Measurements from ENCODE around the gene LCN12.

Gene LCN12

DNA sequence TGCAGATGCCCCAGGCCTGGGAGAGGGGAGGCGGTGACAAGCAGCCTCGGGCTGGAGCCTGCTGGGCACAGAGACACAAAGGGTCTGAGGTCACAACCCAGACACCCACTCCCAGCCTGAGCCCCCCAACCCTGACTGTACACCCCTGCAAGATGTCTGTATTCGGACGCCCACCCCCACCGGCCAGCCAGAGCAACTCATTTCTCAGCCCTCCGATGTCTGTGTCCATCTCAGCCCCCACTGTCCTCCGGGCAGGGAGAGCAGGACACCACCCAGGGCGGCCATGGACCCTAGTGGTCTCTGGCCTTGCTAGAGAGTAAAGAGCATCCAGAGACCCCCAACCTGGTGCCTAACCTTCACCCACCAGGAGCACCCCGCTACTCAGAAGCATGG lies 3.9 kb downstream of the LCN12 start:
- ChIA-PET CTCF (interaction anchor here (1.6 to 3.4 kb wide), 2 partner anchors 11 kb away, joined by 3 to 16 read pairs; partner anchors contain the start of genes C8G and FBXW5), POLR2A (no interaction called here)
- H3K4me3 ChIP-seq (ENCODE audit: low read depth, low read length) = no peak overlapping the region
- TF ChIP-seq CTCF (IDR thresholded peaks at IDR 0.05; ENCODE audit: insufficient read depth, low read length, missing control alignments) = no peak
- no peak for DNase-seq (ENCODE audit: low read depth, low spot score)

GRCh38 chr9:136956604-136957003 lies 4.5 kb downstream of the LCN12 start:
- ChIA-PET POLR2A (no interaction called here), CTCF (interaction anchor here (1.6 kb wide), 1 partner anchor 10 kb away, joined by 3 read pairs; no protein-coding TSS in a partner anchor)
- no peak for DNase-seq (ENCODE audit: low read depth, low spot score)
- no peak overlapping the region for H3K4me3 ChIP-seq (ENCODE audit: low read depth, low read length)
- no peak for TF ChIP-seq CTCF (IDR thresholded peaks at IDR 0.05; ENCODE audit: insufficient read depth, low read length, missing control alignments)

DNA sequence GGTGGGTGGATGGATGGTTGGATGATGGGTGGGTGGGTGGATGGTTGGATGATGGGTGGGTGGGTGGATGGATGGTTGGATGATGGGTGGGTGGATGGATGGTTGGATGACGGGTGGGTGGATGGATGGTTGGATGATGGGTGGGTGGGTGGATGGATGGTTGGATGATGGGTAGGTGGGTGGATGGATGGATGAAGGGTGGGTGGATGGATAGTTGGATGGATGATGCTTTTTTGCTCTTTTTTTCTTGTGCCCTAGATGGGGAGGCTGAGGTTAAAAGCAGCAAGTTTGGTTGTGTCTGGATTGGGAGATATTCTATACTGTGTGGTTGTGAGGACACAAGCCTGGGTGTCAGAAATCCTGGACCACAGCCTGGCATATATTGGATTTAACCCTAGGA lies 5.4 kb downstream of the LCN12 start:
- TF ChIP-seq CTCF (IDR thresholded peaks at IDR 0.05; ENCODE audit: insufficient read depth, low read length, missing control alignments) = no peak
- ChIA-PET POLR2A (no interaction called here), CTCF (no interaction called here)
- no peak overlapping the region for H3K4me3 ChIP-seq (ENCODE audit: low read depth, low read length)
- no peak for DNase-seq (ENCODE audit: low read depth, low spot score)

DNA sequence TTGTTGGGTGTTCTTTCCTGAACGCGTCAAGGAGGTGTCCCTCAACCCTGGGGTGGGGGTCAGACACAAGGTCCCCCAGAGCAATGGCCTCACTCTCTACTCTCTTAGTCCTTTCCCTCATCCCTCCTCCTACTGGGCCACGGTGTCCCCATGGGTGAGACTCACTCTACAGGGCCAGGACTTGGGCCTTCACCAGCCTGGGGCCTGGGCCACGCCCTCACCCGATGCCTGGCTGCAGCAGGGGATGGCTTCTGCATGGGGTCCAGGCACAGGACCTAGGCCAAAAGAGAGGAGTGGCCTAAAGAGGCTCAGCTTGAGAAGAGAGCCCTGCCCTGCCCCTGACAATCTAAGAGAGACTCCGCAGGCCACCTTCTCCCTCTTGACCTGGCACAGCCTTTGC lies 5.8 kb downstream of the LCN12 start:
- H3K4me3 ChIP-seq (ENCODE audit: low read depth, low read length) = no peak overlapping the region
- no peak for DNase-seq (ENCODE audit: low read depth, low spot score)
- POLR2A ChIA-PET = no interaction called here
- TF ChIP-seq CTCF (IDR thresholded peaks at IDR 0.05; ENCODE audit: insufficient read depth, low read length, missing control alignments) = no peak
- CTCF ChIA-PET = interaction anchor here (0.7 to 2.8 kb wide), 3 partner anchors 10 to 77 kb away, joined by 5 to 16 read pairs (median 5); no protein-coding TSS in a partner anchor

- CTCF ChIA-PET = interaction anchor here (0.7 to 2.8 kb wide), 3 partner anchors 10 to 77 kb away, joined by 5 to 16 read pairs (median 5); no protein-coding TSS in a partner anchor
- no peak for DNase-seq (ENCODE audit: low read depth, low spot score)
- H3K4me3 ChIP-seq (ENCODE audit: low read depth, low read length) = no peak overlapping the region
- POLR2A ChIA-PET = no interaction called here
- no peak for TF ChIP-seq CTCF (IDR thresholded peaks at IDR 0.05; ENCODE audit: insufficient read depth, low read length, missing control alignments)
Observed at GRCh38 chr9:136958473-136958872, 6.4 kb downstream of the LCN12 start.

GRCh38 chr9:136958898-136959850 lies 7.1 kb downstream of the LCN12 start:
- H3K4me3 ChIP-seq (ENCODE audit: low read depth, low read length) = no peak overlapping the region
- TF ChIP-seq CTCF (IDR thresholded peaks at IDR 0.05; ENCODE audit: insufficient read depth, low read length, missing control alignments) = no peak
- no peak for DNase-seq (ENCODE audit: low read depth, low spot score)
- POLR2A ChIA-PET = no interaction called here
- CTCF ChIA-PET = interaction anchor here (1.0 to 2.8 kb wide), 5 partner anchors 11 to 88 kb away, joined by 3 to 16 read pairs (median 4); no protein-coding TSS in a partner anchor

All from AG04449 (cell line).